IPS DF 4.7 (cell line): Measurements from ENCODE around the gene BCAM.
"Not testable (repeated sequence)": the region's sequence is repeated elsewhere in the genome, so short reads cannot be mapped to it uniquely, and the experiment has no call there.

Source experiments
- DNase-seq: peaks from one replicate; pipeline ENCODE4 v3.0.0-alpha.2; 2013; ENCODE audit warnings: low spot score; ENCODE audit errors: extremely low read depth

Gene BCAM

GRCh38 chr19:44816301-44816700 is 7.4 kb downstream of the BCAM start:
- DNase-seq = no peak

GRCh38 chr19:44817725-44818465 is 9.0 kb downstream of the BCAM start:
- no peak for DNase-seq

- no peak for DNase-seq
Measured at GRCh38 chr19:44818466-44819031, 9.6 kb downstream of the BCAM start.

- DNase-seq = no peak
Measured at GRCh38 chr19:44819246-44819832, 10.4 kb downstream of the BCAM start.

- no peak for DNase-seq
Measured at GRCh38 chr19:44820648-44821609, 12.0 kb downstream of the BCAM start.

GRCh38 chr19:44822177-44822576 is 13.3 kb downstream of the BCAM start:
- DNase-seq = no peak

GRCh38 chr19:44822670-44823372 is 13.9 kb downstream of the BCAM start:
- no peak for DNase-seq

- no peak for DNase-seq
Measured at GRCh38 chr19:44823373-44823698, 14.4 kb downstream of the BCAM start.

- no peak for DNase-seq
Measured at GRCh38 chr19:44824761-44825160, 15.9 kb downstream of the BCAM start.

- DNase-seq = not testable (repeated sequence)
Measured at GRCh38 chr19:44832875-44833274, 24.0 kb downstream of the BCAM start.

- not testable (repeated sequence) for DNase-seq
Measured at GRCh38 chr19:44834399-44834798, 25.5 kb downstream of the BCAM start.

- DNase-seq = no peak
Measured at GRCh38 chr19:44839276-44839675, 30.4 kb downstream of the BCAM start.

- DNase-seq = no peak
Measured at GRCh38 chr19:44840811-44841210, 31.9 kb downstream of the BCAM start.

- no peak for DNase-seq
Measured at GRCh38 chr19:44841231-44841630, 32.3 kb downstream of the BCAM start.

- no peak for DNase-seq
Measured at GRCh38 chr19:44845286-44845611, 36.3 kb downstream of the BCAM start.

GRCh38 chr19:44845612-44846454 is 36.9 kb downstream of the BCAM start, which contains the start of gene NECTIN2:
Gene NECTIN2 (plus strand): TSS chr19:44846297. CDS start chr19:44846526, 229 bp downstream.
- no peak for DNase-seq

- DNase-seq = no peak
Measured at GRCh38 chr19:44846455-44847143, 37.7 kb downstream of the BCAM start.

GRCh38 chr19:44847144-44848035 is 38.5 kb downstream of the BCAM start:
- no peak for DNase-seq
